GM18526 (cell line): Measurements from ENCODE around the gene GPR137.

ENCODE experiments used
- POLR2A ChIP-seq: IDR thresholded peaks from 3 replicates; pipeline ENCODE4 v1.6.1; 2011; ENCODE audit not compliant: insufficient read length; ENCODE audit errors: extremely low read depth

Gene GPR137

GRCh38 chr11:64284962-64285884 lies at the start of gene GPR137:
TSS of gene GPR137 (plus strand) at chr11:64285848. CDS start at chr11:64286525, 677 bp downstream.
- TF ChIP-seq POLR2A = peak; percentile 11

GRCh38 chr11:64237484-64237951 lies 48.1 kb upstream of the GPR137 start:
- TF ChIP-seq POLR2A = no peak

GRCh38 chr11:64238076-64238475 lies 47.6 kb upstream of the GPR137 start:
- TF ChIP-seq POLR2A = no peak

- no peak for TF ChIP-seq POLR2A
These were observed 46.6 kb upstream of the GPR137 start for GRCh38 chr11:64238999-64239398.

GRCh38 chr11:64239662-64240434 lies 45.8 kb upstream of the GPR137 start:
- TF ChIP-seq POLR2A = no peak

GRCh38 chr11:64240435-64241240 lies 45.0 kb upstream of the GPR137 start, which contains the start of gene FKBP2:
TSS of gene FKBP2 (plus strand) at chr11:64241095. CDS start at chr11:64242388, 1,293 bp downstream.
- TF ChIP-seq POLR2A = peak; percentile 83

GRCh38 chr11:64241241-64241490 lies 44.5 kb upstream of the GPR137 start:
- TF ChIP-seq POLR2A = no peak

- TF ChIP-seq POLR2A = peak; percentile 54
These were observed 43.9 kb upstream of the GPR137 start for GRCh38 chr11:64241491-64242374.

GRCh38 chr11:64243236-64243854 lies 42.3 kb upstream of the GPR137 start:
- TF ChIP-seq POLR2A = peak; percentile 24

- no peak for TF ChIP-seq POLR2A
These were observed 41.5 kb upstream of the GPR137 start for GRCh38 chr11:64244107-64244506.

GRCh38 chr11:64244966-64245365 lies 40.7 kb upstream of the GPR137 start:
- peak; percentile 19 for TF ChIP-seq POLR2A

GRCh38 chr11:64245401-64245796 lies 40.2 kb upstream of the GPR137 start:
- no peak for TF ChIP-seq POLR2A

- no peak for TF ChIP-seq POLR2A
These were observed 39.6 kb upstream of the GPR137 start for GRCh38 chr11:64245797-64246620.
